Stimulated activated CD4-positive, alpha-beta T cell treated with anti-CD3 and anti-CD28 coated beads, TNF-alpha, amount 100 ng/mL, for 48 hours (primary cell): Measurements from ENCODE around the gene DTX4.

Experiments
- DNase-seq, 3 donors: peaks; one replicate each; pipeline ENCODE4 v3.0.0-alpha.2; 2020; ENCODE audit warnings: low read depth in 3 of 3

Gene DTX4

GRCh38 chr11:59173080-59173963, 1.4 kb downstream of the DTX4 start:
- no peak for DNase-seq

- DNase-seq, result no peak
Observed at GRCh38 chr11:59173964-59174663, 2.2 kb downstream of the DTX4 start.

- DNase-seq, result no peak
Observed at GRCh38 chr11:59174664-59175033, 2.7 kb downstream of the DTX4 start.

- no peak for DNase-seq
Observed at GRCh38 chr11:59175091-59175501, 3.2 kb downstream of the DTX4 start.

GRCh38 chr11:59176330-59176729, 4.4 kb downstream of the DTX4 start:
- DNase-seq, result no peak

GRCh38 chr11:59178402-59178801, 6.5 kb downstream of the DTX4 start:
- DNase-seq, result no peak

- no peak for DNase-seq
Observed at GRCh38 chr11:59179121-59179520, 7.2 kb downstream of the DTX4 start.

- no peak for DNase-seq
Observed at GRCh38 chr11:59180168-59180776, 8.3 kb downstream of the DTX4 start.

- no peak for DNase-seq
Observed at GRCh38 chr11:59180907-59181306, 9.0 kb downstream of the DTX4 start.

- DNase-seq, result no peak
Observed at GRCh38 chr11:59181746-59182456, 10.0 kb downstream of the DTX4 start.

- DNase-seq, result no peak
Observed at GRCh38 chr11:59182457-59183151, 10.7 kb downstream of the DTX4 start.

- DNase-seq, result no peak
Observed at GRCh38 chr11:59183771-59184170, 11.8 kb downstream of the DTX4 start.

GRCh38 chr11:59184691-59185339, 12.9 kb downstream of the DTX4 start:
- no peak for DNase-seq

GRCh38 chr11:59185386-59185945, 13.5 kb downstream of the DTX4 start:
- DNase-seq, result no peak

- peak in 1 of 3 donors; percentile 32 for DNase-seq
Observed at GRCh38 chr11:59186130-59186594, 14.2 kb downstream of the DTX4 start.

GRCh38 chr11:59187035-59187434, 15.1 kb downstream of the DTX4 start:
- no peak for DNase-seq

- DNase-seq, result no peak
Observed at GRCh38 chr11:59187587-59187986, 15.7 kb downstream of the DTX4 start.

- no peak for DNase-seq
Observed at GRCh38 chr11:59188954-59189353, 17.0 kb downstream of the DTX4 start.

- DNase-seq, result no peak
Observed at GRCh38 chr11:59189986-59190385, 18.1 kb downstream of the DTX4 start.

GRCh38 chr11:59191095-59191494, 19.2 kb downstream of the DTX4 start:
- no peak for DNase-seq
